HTR-8/SVneo (cell line): ENCODE measurements around the gene APOM.
A peak's percentile ranks its signal among the peaks of the same experiment; 100 is the strongest.

Experiments
- DNase-seq: peaks from one replicate; pipeline ENCODE4 v3.0.0; 2011; ENCODE audit warnings: low spot score, mixed read lengths; ENCODE audit not compliant: insufficient read length
- FAIRE-seq: peaks from 2 replicates; lab custom pipeline; 2011; peaks lifted over from hg19 to GRCh38; lab: Jason Lieb, UNC

The APOM gene

DNA sequence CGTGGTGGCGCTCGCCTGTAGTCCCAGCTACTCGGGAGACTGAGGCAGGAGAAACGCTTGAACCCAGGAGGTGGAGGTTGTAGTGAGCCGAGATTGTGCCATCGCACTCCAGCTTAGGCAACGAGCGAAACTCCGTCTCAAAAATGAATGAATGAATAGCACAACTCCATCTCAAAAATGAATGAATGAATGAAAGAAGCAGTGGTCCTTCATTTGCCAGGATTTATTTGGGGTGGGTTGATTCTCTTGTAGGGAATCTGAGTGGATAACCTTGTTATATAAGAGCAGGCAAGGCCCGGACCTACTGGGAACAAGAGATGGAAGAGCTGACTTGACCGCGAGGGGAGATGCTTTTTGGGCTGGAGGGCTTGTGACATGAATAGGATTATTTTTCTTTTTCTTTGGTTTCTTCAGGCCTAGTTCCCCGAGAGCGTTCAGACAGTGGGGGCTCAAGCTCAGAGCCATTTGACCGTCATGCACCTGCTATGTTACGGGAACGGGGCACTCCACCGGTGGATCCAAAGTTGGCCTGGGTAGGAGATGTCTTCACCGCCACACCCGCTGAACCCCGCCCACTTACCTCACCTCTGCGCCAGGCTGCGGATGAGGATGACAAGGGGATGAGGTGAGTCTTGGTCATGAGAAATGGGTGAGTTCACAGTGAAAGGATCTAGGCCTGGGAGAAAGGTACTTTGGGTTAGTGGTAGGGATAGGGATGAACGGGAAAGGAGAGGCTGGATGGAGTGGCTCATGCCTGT, 25.3 kb upstream of the APOM start:
- FAIRE-seq (no peak), DNase-seq (no peak)

DNA sequence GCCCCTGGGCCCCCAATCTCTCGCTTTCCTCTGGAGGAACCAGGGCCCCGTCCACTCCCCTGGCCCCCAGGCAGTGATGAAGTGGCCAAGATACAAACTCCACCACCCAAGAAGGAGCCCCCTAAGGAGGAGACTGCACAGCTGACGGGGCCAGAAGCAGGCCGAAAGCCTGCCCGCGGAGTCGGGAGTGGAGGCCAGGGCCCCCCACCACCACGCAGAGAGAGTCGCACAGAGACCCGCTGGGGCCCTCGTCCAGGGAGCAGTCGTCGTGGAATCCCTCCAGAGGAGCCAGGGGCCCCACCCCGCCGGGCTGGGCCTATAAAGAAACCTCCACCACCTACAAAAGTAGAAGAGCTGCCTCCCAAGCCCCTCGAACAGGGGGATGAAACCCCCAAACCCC, 24.5 kb upstream of the APOM start:
- no peak for FAIRE-seq
- DNase-seq, result no peak

DNA sequence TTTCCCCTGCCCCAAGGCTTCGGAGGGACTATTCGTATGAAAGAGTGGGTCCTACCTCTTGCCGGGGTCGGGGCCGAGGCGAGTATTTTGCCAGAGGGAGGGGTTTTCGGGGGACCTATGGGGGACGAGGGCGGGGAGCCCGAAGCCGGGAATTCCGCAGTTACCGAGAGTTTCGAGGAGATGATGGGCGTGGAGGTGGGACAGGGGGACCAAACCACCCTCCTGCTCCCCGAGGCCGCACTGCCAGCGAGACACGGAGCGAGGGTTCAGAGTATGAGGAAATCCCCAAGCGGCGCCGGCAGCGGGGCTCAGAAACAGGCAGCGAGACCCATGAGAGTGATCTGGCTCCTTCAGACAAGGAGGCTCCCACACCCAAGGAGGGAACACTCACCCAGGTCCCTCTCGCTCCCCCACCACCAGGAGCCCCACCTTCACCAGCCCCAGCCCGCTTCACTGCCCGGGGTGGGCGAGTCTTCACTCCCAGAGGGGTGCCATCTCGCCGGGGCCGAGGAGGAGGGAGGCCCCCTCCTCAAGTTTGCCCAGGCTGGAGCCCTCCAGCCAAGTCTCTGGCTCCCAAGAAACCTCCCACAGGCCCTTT, 23.9 kb upstream of the APOM start:
- DNase-seq (no peak), FAIRE-seq (no peak)

DNA sequence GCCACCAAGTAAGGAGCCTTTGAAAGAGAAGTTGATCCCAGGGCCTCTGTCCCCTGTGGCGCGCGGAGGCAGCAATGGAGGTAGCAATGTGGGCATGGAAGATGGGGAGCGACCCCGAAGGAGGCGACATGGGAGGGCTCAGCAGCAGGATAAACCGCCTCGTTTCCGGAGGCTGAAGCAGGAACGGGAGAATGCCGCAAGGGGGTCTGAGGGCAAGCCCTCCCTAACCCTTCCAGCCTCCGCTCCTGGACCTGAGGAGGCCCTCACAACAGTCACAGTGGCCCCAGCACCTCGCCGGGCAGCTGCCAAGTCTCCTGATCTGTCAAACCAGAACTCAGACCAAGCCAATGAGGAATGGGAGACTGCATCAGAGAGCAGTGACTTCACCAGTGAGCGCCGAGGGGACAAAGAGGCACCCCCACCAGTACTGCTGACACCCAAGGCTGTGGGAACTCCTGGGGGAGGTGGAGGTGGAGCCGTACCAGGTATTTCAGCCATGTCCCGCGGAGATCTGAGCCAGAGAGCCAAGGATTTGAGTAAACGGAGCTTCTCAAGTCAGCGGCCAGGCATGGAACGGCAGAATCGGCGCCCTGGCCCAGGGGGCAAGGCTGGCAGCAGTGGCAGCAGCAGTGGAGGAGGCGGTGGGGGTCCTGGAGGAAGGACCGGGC, 23.3 kb upstream of the APOM start:
- no peak for FAIRE-seq
- DNase-seq, result no peak

DNA sequence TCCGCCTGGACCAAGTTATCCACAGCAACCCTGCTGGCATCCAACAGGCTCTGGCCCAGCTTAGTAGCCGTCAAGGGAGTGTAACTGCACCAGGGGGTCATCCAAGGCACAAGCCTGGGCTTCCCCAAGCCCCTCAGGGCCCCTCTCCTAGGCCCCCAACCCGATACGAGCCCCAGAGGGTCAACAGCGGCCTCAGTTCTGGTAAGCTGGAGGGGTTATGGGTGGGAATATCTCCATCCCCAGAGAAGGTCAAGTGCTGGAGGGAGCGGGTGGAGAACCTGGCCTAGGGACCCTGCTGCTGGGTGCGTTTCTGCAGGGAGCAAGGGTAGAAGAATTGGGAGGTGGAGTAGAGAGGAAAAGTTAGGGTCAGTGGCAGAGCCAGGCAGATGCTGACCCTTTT, 22.2 kb upstream of the APOM start:
- no peak for FAIRE-seq

DNA sequence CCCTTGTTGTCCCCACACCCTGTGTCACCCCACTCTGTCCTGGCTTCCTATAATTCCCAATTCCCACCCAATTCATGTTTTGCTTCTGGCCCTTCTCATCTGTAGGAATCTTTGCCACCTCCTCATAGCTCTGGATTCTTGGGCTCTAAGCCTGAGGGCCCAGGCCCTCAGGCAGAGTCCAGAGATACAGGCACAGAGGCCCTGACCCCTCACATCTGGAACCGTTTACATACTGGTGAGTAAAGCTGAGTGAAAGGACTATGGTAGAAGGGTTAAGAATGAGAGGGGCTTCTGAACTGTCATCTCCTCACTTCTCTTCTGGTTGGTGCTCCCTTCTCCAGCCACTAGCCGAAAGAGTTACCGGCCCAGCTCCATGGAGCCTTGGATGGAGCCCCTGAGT, 21.6 kb upstream of the APOM start:
- no peak for DNase-seq
- FAIRE-seq, result no peak

More for the DNA sequence above, 22.2 kb upstream of the APOM start:
- no peak for DNase-seq

DNA sequence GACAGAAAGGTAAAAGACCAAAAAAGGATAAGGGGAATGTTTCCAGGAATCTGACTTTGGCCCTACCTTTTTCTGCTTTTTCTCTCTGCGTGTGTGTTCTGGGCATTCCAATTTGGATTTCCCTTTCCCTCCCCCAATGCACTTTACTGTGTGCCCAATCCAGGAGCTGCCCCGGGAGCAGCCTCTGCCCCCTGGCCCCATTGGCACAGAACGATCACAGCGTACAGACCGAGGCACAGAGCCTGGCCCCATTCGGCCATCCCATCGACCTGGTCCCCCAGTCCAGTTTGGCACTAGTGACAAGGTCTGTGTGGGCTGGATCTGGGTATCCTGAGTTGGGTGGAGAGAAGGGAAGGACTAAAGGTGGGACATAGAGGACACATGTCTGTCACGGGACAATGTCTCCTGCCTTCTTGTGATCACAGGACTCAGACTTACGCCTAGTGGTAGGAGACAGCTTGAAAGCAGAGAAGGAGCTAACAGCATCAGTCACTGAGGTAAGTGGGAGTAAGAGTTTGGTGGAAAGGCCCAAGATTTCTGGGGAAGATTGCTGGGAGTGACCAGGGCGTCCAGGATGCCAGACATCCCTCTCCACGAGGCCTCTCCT, 20.6 kb upstream of the APOM start:
- DNase-seq (no peak), FAIRE-seq (no peak)

DNA sequence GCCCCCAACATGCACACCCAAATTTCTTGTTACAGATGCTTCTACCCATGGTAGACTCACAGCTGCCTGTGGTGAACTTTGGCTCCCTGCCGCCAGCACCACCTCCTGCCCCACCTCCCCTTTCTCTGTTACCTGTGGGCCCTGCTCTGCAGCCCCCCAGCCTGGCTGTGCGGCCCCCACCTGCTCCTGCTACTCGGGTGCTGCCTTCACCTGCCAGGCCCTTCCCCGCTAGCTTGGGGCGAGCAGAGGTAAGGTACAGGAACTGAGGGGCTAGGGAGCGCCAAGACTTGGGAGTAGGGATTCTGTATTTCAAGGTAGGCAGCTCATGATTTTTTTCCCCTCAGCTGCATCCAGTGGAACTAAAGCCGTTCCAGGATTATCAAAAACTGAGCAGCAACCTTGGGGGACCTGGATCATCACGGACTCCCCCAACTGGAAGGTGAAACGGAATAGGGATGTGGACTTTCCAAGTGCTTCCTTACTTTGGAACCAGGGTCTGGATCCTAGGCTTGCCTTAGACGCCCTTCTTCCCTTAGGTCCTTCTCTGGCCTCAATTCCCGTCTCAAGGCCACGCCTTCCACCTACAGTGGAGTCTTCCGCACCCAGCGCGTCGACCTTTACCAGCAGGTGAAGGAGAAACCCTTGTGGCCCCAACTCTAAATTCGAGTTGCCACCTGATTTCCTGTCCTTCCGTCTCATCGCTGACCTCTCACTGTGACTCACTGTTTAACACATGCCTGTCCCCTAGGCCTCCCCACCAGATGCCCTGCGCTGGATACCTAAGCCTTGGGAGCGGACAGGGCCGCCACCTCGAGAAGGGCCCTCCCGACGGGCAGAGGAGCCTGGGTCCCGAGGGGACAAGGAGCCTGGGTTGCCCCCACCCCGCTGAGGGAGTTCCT, 18.7 kb upstream of the APOM start:
- FAIRE-seq (no peak), DNase-seq (no peak)

DNA sequence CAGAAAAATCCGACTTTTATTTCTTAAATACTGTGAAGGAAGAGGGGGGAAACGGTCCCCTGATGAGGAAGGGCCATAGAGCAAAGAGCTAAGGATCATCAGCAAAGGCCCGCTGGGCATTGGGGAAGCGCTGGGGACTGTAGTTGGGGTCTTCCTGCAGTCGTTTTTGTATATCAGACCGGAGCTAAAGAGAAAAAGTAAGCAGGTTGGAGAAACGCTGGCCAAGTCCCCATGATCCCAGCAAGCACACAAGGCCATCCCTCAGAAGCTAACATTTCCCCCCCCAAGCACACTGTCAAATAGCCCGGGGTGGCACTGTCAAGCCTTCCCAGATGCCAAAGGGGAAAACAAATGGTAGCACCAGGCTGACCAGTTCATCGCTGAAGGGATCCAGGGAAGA, 16.7 kb upstream of the APOM start:
- no peak for FAIRE-seq
- DNase-seq, result no peak

DNA sequence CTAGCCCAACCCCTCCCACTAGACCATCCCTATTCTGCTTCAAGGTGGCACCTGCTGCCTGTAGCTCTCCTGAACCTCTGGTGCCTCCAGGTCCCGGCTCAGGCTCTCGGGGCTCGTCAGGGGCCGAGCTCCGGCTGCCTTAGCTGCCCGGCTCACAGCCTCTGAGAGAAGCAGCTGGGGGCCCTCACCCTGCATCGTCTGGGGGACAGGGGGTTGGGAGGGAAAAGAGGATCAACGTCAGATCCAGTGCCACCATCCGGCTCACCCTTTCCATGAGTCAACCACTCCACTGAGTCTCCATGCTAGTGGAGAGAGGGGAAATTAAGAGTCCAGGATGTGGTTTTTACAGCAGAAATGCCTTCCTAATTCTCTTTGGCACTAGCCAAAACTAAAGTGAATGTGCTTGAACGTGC, 16.2 kb upstream of the APOM start:
- FAIRE-seq (no peak), DNase-seq (no peak)

DNA sequence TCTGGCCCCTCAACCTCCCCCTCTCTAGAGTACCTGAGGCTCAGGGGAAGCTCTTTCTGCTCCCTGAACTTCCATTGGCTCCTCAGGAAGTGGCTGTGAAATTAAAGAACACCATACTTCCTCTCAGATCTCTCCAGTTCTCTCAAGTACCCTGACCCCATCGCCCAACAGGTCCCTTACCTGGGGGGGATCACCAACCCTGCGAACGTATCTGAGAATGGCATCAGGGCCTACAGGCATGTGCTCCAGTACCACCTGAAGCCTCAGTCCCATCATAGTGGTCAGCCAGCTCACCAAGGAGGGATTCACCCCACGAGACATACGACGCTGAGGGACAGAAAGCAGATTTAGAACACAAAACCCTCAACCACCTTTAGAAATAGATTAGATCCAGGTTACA, 15.1 kb upstream of the APOM start:
- FAIRE-seq (no peak), DNase-seq (no peak)

DNA sequence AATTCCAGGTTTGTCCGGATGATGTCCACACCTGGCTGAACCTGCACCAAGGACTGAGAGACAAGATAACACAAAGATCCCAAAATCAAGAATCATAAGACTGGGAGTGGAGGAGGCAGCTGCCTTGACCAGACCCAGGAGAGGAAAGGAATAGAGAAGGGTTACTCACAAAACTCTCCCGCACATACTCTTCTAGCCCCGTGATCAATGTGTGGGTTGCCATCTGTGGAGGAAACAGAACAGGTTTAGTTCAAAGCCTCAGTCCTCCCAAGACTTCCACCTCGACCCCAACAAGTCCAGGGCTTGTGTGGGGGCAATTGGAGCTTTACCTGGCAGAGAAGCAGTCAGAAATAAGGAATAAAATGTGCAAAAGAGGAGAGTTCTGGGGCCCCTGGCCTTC, 14.3 kb upstream of the APOM start:
- no peak for DNase-seq
- no peak for FAIRE-seq

DNA sequence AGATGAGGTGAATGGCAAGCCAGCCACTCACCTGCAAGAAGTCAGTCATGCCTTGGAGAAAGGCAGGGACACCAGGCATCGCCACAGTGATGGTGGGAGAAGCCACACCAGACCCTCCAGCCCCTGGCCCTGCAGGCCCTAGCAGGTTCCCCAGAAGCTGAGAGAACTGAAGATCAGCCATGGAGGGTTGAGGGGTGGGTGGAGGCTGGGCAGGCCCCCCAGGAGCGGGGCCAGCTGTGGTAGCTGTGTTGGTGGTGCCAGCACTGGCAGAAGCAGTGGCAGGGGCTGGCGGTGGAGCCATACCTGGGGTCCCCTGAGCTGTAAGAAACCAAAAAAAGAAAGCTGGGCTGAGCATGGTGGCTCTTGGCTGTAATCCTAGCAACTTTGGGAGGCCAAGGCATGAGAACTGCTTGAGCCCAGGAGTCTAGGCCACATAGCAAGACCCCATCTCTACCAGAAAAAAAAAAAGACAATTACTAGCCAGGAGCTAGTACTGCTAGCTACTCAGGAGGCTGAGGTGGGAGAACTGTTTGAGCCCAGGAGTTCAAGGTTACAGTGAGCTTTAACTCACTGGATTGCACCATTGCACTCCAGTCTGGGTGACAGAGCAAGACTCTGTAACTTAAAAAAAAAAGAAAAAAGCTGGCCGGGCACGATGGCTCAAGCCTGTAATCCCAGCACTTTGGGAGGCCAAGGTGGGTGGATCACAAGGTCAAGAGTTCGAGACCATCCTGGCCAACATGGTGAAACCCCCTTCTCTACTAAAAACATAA, 12.7 kb upstream of the APOM start:
- peak; percentile 4 for FAIRE-seq

DNA sequence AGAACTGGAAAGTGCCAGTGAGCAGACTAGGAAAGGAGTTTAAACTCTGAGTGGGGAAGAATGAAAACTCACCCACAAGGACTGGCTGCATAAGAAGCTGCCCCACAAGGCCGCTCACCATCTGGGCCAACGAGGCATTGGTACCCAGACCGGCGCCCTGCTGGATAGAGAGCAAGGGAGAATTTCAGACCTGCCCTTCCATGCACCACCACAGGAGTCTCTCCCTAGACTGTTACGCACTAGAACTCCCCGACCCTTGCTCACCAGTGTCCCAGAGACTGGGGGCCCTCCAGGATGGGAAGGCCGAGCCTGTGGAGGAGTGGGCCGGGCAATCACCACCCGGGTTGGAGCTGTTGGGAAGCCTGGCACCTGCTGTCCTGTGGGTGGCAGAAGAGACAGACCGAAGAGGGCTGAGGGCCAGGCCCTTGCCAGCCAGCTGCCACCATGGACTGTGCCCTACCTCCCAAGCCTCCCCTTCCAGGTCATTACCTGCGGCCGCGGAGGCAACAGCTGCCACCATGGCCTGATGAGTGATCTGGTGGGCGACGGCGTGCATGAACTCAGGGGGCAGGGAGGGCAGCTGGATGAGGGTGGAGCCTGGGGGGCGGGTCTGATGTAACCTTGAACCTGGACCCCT, 11.8 kb upstream of the APOM start:
- FAIRE-seq (no peak), DNase-seq (no peak)

More for the DNA sequence above, 12.7 kb upstream of the APOM start:
- DNase-seq, result no peak

DNA sequence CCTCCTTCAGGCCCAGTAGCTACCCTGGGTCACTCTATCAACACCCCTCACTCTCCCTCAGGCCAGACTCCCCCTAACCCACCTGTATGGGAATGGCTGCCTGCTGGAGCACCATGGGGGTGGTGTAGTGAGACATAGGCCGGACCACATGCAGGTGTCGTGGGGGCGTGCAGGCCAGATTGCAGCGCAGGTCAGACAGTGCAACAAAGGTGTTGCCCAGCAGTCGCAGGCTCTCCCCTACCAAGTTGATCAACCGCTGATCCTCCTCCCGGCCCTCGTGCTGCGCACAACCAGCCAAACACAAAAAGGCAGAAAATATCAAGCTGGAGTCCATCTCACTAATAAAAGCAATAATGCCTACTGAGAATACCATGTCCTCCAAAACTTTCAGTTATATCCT, 10.4 kb upstream of the APOM start:
- DNase-seq (no peak), FAIRE-seq (no peak)

DNA sequence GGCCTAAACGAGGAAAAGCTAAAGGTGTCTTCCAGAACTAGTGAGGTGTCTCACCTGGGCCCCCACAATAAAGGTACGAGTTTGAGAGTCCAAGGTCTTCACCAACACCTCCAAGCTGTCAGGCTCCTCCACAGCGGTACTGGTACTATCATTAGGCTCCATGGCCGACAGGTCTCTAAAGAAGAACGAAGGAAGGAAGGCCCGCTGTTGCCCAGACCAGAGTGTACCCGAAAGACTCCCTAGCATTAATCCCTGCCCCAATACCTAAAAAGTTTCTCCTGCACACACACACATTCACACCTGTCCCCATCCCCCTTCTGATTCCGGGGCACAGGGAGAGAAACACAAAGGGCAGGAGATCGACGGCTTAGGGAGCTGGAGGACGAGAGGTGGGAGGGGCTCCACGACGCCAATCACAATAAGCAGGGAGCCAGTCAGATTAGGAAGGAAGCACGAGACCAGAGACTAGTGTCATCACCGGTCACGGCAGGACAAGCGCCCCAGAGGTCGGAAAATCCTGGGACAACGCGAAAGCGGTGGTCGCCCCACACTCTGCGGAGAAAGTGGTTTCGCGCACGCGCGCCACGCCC, 4.0 kb upstream of the APOM start:
- DNase-seq (peak; percentile 73), FAIRE-seq (no peak)

DNA sequence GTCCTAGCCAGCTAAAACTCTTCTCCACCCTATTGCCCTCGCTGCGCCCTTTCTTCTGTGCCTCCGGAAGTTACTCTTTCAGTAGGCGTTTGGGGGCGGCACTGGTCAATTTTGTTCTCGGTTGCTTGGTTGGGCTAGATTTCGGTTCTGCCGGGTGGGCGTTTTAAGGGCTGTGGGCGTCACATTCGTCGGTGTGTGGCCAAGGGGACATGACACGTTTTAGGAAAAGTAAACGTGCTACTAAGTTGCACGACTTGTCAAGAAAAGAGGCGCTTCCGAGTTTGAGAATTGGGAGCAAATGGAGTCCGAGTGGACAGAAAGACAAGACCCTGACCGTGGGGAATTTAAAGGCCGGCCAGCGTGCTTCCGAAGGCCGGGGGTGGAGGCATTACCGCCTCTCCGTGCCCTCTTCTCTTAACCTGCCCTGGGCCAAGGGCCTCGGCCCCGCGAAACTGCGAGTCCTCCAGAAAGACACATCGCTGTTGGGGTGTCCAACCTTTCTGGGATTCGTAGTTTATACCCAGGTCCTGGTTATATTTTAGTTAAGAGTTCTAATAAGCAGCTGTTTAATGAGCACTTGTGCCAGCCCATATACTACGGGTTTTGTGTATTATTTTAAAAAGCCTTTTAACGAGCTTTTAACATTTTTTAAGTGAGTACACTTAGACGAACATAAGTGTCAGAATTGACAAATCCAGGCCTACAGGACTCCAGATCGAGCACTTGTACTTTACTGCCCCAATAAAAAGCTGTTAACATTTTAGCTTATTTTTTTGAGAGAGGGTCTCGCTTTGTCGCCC, 2.6 kb upstream of the APOM start:
- DNase-seq, result peak; percentile 90
- FAIRE-seq, result no peak
